Skin of body (tissue), 2 donors: ENCODE measurements around the gene BBIP1. TPM values are rescaled to one million over a fixed set of nuclear protein-coding genes. Genes with fewer than 3 reads are reported as not detected.

Experiments used
- DNase-seq: peaks from one replicate; lab custom pipeline; 2025; lab: John Stamatoyannopoulos, UW
- total RNA-seq: library from RNA; depleted of rRNA; stranded (reverse); fragments of >200 nt; gene quantifications from one replicate; pipeline ENCODE4 v1.2.3, GENCODE V29; 2014

Gene BBIP1, protein sequence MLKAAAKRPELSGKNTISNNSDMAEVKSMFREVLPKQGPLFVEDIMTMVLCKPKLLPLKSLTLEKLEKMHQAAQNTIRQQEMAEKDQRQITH
- total RNA-seq: 13.8 TPM

DNA sequence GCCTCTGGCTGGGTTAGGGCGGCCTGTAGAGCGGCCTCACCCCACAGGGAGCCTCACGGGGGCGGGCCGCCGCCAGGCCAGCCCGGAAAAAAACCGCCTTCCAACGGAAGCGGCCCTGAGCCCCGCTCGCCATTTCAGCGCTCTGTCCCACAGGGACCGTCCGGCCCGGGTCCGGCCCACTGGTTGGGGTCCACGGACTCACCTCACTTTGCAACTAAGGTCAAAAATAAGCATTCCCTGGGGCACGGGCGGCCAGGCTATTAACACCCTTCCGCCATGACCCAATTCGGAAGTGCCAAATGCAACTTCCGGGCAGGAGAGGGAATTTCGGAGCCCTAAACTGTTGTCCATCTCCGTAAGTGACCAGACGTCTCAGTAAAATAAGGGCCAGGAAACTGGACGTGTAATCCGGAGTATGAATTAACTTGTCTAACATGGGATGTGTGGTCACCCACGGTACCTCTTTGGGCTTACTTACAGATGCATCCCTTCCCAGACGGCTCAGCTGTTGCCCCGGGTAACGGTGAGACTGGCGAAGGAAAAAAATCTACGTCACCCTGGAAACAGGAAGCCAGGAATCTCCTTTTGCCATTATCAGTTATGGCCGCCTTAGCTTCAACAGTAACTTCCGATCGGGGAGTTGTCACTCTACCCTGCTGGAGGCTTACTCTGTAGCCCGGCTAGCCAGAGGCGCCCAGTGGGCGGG is at the start of gene BBIP1:
Gene BBIP1 (minus strand): TSS at position 538 of the 706 bp plus-strand sequence. CDS start 1,023 bp downstream, outside the sequence.
- peak; percentile 100 for DNase-seq

DNA sequence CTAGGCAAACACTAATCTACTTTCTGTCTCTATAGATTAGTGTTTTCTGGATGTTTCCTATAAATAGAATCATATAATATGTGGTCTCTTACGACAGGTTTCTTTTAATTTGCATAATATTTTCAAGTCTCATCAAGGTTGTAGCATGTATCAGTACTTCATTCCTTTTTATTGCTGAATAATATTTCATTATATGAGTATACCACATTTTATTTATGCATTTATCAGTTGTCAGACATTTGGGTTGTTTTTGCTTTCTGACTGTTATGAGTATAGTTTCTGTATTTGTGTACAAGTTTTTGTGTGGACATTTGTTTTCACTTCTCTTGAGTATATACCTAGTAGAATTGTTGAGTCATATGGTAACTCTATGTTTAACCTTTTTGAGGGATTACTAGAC is 48.7 kb upstream of the BBIP1 start:
- no peak for DNase-seq

DNA sequence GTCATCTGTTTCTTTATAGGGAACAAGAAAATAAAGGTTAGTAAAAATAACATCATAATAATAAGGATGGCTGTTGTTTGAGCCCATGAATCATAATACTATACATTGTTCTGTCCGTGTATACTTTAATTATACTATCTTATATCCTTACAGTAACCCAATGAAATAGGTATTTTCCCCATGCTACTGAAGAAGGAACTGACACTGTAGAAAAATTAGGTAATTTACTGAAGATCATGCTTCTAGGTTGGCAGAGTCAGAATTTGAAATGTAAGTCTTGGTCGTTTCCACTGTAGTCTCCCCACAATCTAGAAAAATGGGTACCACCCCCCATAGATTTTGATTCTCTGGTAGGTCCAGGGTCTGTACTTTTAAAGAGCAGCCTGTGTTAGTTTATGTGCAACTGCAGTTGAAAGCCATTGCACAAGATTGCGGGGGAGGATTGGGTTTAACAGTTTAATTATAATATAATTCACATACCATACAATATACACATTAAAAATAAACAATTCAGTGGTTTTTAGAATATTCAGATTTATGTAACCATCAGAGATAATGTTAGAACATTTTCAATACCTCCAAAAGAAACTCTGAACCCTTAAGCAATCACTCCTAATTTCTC is 48.1 kb upstream of the BBIP1 start:
- no peak for DNase-seq

DNA sequence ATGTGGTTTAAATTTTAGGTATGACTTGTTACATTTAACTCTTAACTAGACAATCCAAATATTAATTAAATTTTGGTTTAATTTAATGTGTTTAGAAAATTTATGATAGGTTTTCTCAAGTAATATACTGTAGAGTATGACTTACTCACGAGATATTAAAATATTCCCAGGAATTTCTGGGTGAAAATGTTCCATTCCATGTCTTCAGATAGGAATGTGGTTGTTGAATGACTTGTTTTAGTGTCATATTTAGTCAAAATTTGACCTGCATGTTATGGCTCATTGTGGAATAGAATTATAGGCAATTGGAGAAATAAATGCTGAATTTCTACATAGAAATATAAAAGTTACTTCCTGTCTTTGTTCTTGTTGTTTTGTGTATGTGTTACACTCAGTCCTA is 47.2 kb upstream of the BBIP1 start:
- DNase-seq: no peak

DNA sequence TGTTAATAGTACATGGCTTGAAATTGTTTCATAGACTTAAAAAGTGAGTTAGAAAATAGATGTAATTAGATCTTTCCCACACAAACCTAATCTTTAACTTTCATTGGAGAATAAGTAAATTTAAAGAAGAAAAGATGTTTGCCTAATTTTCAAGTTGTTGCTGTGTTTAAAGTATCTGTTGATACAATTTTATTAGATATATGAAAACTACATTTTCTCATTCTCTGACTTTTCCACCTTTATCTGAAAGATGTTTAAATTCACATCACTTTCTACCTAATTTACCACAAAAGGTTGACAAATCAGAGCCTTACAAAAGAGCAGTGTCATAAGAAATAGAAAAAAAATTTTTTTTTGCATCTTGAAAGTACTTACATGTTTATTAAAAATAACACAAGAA is 46.2 kb upstream of the BBIP1 start:
- DNase-seq: no peak

DNA sequence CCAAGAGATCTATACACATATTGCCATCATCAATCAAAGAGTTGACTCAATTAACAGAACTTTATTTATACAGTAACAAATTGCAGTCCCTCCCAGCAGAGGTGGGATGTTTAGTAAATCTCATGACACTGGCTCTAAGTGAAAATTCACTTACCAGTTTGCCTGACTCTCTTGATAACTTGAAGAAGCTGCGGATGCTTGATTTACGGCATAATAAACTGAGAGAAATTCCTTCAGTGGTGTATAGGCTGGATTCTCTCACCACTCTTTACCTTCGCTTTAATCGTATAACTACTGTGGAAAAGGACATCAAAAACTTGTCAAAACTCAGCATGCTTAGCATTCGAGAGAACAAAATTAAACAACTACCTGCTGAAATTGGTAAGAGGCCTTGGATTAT is 45.7 kb upstream of the BBIP1 start:
- DNase-seq: no peak

DNA sequence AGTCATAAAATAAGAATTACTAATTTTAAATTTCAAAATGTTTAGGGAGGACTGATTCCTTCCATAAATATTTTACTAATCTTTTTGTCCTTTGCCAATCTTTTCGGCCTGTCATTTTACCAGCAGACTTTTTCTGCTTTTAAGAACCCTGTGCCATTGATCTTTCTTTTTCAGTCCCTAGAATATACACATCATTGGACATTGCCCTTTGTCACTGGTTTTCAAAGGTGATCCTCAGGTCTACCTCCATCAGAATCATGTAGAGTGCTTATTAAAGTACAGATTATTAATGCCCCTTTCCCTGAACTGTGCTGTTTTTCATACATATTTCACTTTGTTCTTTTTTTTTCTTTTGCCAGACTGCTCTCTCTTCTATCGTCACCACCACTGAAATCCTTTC is 44.2 kb upstream of the BBIP1 start:
- no peak for DNase-seq

DNA sequence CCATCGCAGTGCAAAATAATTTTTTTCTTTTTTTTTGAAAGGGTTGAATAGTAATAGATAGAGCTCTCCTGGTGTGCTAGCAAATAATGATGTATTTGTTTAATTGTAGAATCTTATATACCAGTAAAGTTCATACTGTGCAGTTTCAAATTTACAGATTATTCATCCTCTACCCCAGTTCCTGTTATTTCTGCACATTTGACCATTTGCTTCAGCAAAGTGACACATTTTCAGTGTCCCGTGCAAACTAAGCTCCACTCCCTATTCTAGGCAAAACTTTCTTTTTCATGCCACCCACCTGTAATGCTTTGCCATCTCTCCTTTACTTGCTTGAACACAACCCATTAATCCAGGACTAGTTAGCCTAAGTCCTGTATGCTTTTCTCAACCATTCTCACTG is 43.5 kb upstream of the BBIP1 start:
- no peak for DNase-seq

DNA sequence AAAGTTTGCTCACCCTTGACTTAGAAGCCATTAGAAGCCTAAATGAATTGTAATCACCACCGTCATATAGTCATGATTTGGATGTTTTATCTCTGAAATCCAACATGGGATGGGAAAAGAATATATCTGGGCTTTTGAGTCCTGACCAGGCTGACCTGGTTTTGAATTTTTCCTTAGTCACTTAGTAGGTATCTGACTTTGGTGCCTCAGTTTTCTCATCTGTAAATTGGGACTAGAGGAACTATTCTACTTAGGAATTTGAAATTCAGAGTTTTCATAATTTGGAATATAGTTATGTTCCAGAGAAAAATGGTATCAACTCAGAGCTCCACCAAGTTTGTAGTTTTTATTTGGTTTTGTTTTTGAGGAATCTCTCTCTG is 41.3 kb upstream of the BBIP1 start:
- no peak for DNase-seq

DNA sequence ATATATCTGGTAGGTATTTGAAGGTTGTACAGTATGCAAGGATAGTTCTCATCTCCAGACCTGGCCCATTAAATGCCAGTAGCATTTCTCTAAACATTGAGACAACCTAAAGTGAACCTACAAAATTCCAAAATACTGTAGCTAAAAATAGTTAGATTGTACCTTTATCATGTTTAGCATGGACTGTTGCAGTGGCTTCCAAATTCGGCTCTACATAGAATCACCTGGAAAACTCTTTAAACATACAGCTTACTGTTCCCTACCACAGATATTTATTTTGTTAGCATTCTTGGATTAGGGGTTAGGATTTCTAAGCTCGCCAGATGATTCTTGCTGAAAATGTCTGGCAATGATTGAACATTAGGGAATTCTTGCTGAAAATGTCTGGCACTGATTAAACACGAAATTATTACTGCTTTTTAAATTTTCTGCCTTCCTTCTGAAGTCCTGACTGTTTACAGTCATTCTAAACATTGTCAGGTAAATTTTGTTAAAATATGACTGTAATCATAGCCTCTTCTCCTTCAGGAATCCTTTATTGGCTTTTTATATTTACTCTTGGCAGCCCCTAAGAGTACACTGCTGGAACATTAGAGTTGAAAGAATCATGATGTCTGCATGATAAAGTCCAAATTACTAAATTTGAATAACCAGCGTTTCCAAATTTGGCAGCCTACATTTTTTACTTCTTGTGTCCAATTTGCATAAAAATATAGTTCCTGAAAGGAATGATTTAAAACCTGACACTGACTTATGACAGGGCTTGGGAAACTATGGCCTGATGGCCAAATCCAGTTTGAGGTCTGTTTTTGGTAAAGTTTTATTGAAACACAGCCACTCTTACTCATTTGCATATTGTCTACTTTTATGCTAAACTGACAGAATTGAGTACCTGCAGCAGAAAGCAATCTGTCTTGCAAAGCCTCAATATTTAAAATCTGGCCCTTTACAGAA is 40.7 kb upstream of the BBIP1 start:
- DNase-seq: peak; percentile 17

DNA sequence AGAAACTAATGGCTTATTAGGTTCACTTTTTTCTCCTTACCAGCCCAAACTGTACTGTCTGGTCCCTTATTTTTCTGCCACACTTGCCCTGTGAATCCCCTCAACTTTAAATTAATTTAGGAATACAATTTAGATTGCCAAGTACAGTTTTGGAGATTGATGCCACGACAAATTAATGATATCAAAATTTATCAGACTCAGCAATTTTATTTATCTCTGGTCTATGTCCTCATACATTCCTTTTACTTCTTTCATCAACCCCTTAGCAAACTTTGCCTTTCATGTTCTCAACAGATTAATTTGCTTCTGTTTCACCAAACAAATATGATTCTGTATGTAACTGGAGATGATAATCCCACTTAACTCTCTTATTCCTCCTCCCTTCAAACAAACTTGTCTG is 38.6 kb upstream of the BBIP1 start:
- no peak for DNase-seq

DNA sequence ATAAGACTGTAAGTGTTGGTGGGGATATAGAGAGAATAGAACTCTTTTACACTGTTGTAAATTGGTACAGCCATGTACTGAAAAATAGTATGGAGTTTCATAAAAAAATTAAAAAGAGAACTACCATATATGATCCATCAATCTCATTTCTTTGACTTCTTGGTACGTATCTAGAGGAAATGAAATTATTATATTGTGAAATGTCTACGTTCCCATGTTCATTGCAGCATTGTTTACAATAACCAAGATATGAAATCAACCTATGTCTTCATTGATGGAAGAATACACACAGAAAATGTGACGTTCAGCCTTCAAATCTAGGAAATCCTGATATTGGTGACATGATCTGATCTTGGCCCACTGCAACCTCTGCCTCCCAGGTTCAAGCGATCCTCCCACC is 32.4 kb upstream of the BBIP1 start:
- no peak for DNase-seq

DNA sequence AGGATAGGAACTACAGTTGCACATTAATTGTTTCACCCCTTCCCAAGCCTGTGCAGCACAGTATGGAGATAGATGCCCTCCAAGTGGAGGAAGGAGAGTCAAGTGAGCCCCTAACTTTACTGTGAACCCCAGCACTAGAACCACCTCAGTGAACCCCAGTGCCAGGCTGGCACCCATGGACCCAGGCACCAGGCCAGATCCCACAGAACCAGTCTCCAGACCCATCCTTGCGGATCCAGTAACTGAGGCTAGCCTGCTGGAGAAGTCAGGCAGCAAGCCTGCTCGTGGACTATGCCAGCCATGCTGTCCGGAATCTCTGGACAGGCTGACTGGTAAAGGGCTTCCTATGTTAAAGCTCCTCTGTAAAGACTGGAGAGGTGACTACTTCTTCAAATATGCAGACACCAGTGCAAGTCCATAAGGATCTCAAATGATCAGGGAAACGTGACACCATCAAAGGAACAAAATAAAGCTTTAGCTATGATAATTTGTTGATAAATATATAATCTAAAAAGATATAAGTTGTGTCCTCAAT is 28.1 kb upstream of the BBIP1 start:
- no peak for DNase-seq

DNA sequence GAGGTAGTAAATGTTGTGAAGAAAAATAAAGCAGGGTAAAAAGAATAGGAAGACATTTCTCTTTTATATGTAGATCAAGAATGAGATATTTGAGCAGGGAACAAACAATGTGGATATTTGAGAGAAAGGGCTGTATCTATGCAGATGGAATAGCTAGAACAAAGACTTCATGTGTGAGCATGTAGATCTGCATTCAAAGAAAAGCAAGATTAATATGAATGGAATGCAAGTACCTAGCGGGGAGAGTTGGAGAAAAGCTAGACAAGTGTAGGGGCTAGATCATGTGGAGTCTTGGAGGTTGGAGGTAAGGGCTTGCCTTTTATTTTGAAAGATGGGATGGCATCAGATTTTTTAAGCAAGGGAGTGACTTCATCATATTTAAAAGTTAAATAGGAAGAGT is 27.5 kb upstream of the BBIP1 start:
- no peak for DNase-seq

DNA sequence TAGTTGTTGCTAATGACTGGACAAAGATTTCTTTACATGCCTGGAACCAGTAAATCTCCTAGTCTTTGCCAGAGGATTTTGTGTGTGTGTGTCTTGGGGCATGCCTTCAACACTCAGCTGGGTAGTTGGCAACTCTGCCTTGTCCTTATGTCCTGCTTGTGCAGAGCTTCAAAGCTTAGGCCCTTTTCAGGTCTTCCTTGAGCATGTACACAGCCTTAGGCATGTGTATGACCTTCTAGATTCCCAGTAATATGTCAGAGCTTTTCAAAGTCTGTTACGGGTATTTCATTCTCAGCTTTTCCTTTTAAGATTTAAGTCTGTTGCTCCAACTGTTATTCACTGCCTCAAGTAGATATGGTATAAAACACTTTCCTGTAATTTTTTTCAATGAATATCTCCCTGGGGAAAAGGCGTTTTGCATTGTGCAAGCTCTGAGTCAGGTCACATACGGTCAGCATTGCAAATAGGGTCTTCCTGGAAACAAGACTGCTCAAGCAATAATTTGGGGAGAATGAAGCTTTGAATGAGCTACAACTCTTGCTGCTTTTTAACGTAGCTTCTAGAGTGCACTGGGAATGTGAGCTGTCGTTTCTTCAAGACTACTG is 25.9 kb upstream of the BBIP1 start:
- no peak for DNase-seq

DNA sequence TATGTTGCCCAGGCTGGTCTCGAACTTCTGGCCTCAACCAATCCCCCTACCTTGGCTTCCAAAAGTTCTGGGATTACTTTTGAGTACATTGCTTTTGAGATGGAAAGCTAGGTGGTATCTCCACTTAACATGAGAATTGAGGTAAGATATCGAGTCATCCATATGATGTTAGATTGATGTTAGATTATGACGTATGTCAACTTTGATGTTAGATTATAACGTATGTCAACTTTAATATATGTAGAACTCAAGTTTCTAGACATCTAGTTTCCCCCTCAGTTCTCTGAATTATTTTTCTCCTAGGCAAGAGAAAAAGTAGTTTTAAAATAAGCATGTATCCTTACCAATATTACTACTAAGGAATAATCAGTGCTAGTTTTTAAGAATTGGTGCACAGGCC is 20.4 kb upstream of the BBIP1 start:
- DNase-seq: no peak

DNA sequence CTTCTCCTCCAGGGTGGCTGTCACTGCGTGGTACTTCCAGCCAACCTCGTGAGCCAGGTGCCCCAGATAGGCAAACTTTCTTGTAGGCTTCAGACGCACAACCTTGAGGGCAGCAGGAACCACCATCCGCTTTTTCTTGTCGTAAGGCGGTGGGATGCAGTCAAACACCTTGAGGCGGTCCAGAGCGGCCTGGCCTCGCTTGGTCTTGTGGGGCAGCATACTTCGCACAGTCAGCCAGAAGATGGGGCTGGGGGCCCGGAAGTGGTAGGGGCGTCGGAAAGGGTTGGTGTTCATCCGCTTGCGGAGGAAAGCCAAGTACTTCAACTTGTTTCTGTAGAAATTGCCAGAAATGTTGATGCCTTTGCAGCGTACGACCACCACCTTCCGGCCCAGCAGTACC is 17.8 kb upstream of the BBIP1 start:
- no peak for DNase-seq

DNA sequence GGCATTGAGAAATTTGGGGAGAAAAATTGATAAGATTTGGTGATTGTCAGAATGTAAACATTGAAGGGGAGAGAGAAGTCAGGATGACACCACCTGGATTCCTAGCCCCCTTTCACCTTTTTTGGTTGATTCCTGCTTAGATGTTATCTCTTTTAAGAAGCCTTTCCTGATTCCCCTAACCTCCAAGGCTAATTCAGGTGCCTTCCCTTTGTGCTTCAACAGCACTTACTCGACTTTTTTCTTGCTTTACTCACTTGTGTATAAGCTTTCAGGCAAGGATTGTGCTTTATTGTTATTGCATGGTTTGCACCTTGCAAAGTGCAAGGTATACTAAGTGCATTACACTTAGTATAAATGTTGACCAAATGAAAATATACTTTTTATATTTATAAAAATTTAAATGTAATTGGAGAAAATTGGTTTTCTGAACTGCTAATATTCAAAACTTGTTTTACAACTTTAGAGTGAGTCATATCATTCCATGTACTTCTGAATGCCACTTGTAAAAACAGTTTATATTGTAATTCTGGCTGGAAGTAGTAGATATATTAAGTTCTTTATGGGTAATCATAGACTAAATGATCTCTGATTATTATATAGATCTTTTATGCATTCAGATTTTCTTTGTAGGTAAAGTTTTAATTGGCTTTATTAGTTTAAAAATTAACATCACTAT is 13.7 kb upstream of the BBIP1 start:
- DNase-seq: no peak

DNA sequence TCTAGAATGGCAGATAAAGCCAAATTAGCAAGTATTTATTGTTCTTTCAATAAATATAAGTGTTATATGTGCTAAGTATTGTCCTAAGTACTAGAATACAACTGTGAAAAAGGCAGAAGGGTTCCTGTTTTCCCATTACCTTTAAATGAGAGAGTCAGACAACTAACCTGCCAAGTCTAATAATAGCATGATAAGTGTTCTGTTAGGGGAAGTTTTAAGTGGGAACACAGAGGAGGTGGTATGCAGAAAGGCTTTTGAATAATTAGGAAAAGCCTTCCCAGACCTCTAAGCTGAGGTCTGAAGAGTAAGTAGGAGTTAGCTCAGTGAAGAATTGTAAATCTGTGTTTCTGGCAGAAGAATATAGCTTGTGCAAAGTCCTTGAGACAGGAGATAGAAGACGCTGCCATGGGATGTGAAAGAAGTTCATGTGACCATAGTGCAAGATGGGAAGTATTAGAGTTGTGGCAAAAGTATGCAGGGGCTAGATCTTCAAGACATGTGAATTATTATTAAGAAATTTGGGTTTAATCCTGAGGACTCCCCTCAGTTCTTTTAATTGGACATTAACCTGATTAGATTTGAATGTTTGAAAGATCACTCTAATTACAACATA is 12.9 kb upstream of the BBIP1 start:
- no peak for DNase-seq

DNA sequence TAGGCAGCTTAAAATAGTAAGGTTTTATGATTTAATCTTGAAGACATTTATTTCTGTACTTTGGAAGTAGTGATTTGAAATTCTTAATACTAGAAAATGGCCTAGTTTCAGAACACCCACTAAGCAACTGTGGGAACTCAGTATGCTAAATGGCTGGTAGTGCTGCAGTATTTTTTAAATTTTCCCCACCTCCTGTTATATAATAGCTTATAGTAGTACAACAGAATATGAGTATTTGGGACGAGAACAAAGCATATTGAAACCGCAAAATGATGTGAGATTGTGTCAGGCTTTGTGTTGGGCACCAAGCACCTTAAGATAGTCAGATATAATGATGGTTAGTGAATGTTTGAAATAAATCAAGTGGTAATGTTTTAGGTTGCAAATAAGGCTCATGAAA is 8.5 kb upstream of the BBIP1 start:
- no peak for DNase-seq
